GM18498 (cell line): ENCODE measurements around the gene CMTR2.

Experiments
- ATAC-seq: cut with Tn5 transposase; IDR thresholded peaks from one replicate; pipeline ENCODE4 v1.9.1; 2021; ENCODE audit warnings: mild to moderate bottlenecking, moderate library complexity; ENCODE audit not compliant: unreplicated experiment

Gene CMTR2

GRCh38 chr16:71282943-71283342 is 6.3 kb downstream of the CMTR2 start:
- no peak for ATAC-seq

DNA sequence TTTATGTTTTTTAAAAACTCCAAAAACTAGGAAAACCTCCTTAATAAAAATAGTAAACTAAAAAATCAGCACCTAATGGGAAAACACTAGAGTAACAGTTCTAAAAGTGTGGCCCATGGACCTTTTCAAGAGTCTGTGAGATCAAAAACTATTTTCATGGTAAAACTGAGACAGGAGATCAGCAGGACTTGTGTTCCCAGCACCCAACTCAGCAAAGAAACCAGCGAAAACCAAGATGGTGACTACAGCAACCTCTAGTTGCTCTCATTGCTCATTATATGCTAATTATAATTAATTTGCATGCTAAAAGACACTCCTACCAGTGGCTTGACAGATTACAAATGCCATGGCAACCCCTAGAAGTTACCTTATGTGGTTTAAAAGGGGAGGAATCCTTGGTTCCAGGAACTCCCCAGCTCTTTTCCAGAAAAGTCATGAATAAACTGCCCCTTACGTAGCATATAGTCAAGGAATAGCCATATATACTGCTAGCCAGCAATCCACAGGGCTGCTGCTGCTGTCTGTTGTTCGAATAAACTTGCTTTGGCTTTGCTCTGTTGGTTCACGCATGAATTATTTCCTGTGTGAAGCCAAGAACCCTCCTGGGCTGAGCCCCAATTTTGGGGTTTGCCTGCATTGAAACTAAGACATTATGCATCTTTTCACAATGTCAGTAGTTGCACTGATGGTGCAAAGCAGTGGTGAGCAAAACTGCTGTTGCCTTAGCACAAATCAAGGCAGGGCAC is 12.4 kb downstream of the CMTR2 start:
- ATAC-seq: no peak

DNA sequence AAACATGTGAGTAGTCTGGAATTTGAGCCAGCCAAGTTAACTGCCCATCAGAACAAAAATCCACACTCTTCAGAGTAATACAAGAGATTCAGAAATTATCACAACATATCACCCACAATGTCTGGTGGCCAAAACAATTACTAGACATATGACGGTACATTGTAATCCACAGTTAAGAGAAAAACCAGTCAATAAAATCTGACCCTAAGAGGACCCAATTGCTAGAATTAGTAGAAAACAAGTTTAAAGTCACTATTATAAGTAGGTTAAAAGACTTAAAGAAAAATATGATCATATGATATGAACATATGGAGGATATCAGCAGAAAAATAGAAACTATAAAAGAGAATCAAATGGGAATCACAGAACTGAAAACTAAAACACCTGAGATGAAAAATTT is 15.8 kb downstream of the CMTR2 start:
- ATAC-seq: no peak

GRCh38 chr16:71264299-71264698 is 24.9 kb downstream of the CMTR2 start:
- ATAC-seq: no peak

- ATAC-seq: no peak
These were observed 25.6 kb downstream of the CMTR2 start for GRCh38 chr16:71263582-71263981.

GRCh38 chr16:71262391-71262790 is 26.8 kb downstream of the CMTR2 start:
- ATAC-seq: no peak

GRCh38 chr16:71260995-71261394 is 28.2 kb downstream of the CMTR2 start:
- no peak for ATAC-seq

- ATAC-seq: no peak
These were observed 30.1 kb downstream of the CMTR2 start for GRCh38 chr16:71259086-71259485.

GRCh38 chr16:71258372-71258771 is 30.8 kb downstream of the CMTR2 start:
- no peak for ATAC-seq

- ATAC-seq: no peak
These were observed 31.4 kb downstream of the CMTR2 start for GRCh38 chr16:71257768-71258167.

DNA sequence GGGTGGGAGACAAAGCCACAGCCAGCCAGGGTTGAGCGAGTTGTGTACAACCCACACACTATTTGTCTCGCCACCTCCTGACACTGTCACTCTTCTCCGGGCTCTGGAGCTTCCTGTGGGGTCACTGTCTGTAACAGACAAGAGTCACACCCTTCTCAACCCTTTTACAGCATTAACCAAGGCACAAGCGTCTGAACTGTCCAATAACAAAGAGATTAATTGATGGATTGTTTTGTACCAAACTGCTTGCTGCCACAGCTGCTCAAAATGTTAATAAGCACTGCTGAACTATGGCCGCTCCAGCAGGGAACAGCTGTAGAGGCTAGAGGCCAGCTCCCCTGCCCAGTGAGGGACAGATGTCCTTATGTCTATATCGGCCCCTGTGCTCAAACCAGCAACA is 33.5 kb downstream of the CMTR2 start:
- no peak for ATAC-seq

- ATAC-seq: no peak
These were observed 34.2 kb downstream of the CMTR2 start for GRCh38 chr16:71254832-71255525.

DNA sequence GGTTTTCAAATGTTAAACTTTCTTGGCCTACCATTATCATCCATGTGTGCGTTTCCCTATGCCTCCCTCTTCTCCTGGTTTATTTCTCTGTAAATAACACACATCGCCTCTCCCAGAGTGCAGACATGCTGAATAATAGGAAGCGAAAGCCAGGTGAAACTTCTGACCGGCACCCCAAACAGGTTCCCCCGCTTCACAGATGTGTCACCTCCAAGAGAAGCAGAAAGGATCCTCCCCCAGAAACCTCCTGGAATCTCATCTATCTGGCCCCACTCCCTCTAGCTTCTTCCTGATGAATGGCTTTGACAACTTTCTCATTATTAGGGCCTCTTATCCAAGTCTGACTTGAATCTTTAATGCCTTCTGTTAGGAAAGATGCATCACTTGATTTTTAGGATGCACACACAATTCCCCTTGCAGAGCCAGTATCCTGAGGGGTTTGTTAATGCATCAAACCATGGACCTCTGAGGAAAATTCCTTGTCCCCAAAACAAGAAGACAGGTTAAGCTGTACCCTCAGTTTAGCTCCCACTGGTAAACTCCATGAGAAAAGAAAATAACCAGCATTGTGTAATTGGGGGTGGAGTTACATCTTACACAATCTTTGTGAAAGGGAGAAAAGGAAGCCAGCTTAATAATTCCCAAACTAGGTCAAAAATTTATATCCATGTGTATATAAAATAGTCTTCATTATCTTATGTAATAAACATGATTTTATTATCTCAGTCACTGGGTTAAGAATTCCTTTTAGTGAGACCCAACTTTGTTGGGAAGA is 38.6 kb downstream of the CMTR2 start:
- ATAC-seq: no peak

DNA sequence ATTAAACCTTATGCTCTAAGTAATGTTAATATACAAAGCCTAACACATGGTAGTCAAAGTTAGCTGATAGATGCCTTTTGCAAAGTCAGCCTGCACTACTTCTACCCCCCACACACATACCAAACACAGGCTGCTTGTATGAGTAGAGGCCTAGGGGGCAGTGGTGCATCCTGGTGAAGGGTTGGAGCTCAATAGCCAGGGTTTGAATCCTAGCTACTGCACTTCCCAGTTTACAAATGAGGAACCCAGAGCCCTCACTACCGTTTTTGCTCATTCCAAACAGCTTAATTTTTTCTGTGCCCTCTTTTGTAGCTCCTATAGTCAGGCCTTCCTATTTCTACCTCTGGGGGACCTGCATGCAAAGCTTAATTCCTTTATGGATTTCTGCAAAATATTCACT is 39.8 kb downstream of the CMTR2 start:
- no peak for ATAC-seq

DNA sequence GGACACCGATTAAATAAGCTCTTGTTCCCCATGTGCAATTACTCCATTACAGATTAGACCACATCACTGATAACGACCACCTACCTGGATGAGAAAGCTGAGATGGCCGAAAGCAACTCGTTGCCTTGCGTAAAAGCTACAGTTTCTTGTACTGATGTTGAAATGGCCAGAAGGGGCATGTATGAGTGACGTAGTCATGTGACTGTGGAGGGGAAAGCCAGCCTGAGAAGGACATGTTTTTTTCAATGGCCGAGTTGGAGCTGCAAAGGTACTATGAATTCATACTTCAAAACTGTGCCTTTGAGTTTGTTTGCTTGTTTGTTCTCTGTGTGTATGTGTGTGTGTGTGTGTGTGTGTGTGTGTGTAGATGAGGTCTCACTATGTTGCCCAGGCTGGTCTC is 41.7 kb downstream of the CMTR2 start:
- ATAC-seq: no peak

- no peak for ATAC-seq
These were observed 42.9 kb downstream of the CMTR2 start for GRCh38 chr16:71246309-71246708.

- ATAC-seq: no peak
These were observed 44.7 kb downstream of the CMTR2 start for GRCh38 chr16:71244521-71244920.

- ATAC-seq: no peak
These were observed 46.6 kb downstream of the CMTR2 start for GRCh38 chr16:71242601-71243000.

DNA sequence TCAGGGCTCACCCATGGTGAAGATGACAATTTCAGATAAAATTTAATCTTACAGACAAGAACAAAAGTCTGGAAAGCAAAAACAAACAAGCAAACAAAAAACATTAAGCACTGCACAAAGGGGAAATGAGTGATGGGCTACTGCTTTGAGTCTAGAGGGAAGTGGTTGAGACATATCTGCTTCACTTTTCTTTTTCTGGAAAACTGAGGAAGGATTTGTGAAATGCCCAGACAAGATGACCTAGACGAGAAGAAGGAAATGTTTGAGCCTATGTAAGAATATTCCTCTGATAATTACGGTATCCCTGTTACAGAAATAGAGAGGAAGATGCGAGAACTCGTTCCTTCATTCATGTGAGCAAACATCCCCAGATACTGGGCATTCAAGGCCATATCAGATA is 47.2 kb downstream of the CMTR2 start:
- ATAC-seq: no peak
